Activated CD4-positive, alpha-beta T cell treated with anti-CD3 and anti-CD28 coated beads for 24 hours (primary cell): Measurements from ENCODE around the gene GABRG3.

Experiments used
- DNase-seq, 2 donors: peaks; one replicate each; pipeline ENCODE4 v3.0.0-alpha.2; 2020; ENCODE audit warnings: low read depth in 2 of 2

GABRG3 gene

GRCh38 chr15:27499719-27500118 is 528.7 kb downstream of the GABRG3 start:
- no peak for DNase-seq

GRCh38 chr15:27500206-27500605 is 529.2 kb downstream of the GABRG3 start:
- DNase-seq, result no peak

GRCh38 chr15:27506752-27507151 is 535.8 kb downstream of the GABRG3 start:
- DNase-seq, result no peak

- no peak for DNase-seq
Observed at GRCh38 chr15:27509014-27509413, 538.0 kb downstream of the GABRG3 start.

- no peak for DNase-seq
Observed at GRCh38 chr15:27512281-27513001, 541.5 kb downstream of the GABRG3 start.

- DNase-seq, result no peak
Observed at GRCh38 chr15:27514526-27514925, 543.5 kb downstream of the GABRG3 start.

- no peak for DNase-seq
Observed at GRCh38 chr15:27527490-27528067, 556.6 kb downstream of the GABRG3 start.

- no peak for DNase-seq
Observed at GRCh38 chr15:27529399-27529798, 558.4 kb downstream of the GABRG3 start.

- no peak for DNase-seq
Observed at GRCh38 chr15:27530994-27531393, 560.0 kb downstream of the GABRG3 start.

- no peak for DNase-seq
Observed at GRCh38 chr15:27532358-27532757, 561.4 kb downstream of the GABRG3 start.

GRCh38 chr15:27535445-27536129 is 564.6 kb downstream of the GABRG3 start:
- no peak for DNase-seq

- no peak for DNase-seq
Observed at GRCh38 chr15:27538325-27538724, 567.3 kb downstream of the GABRG3 start.

GRCh38 chr15:27541581-27541980 is 570.6 kb downstream of the GABRG3 start:
- no peak for DNase-seq

- no peak for DNase-seq
Observed at GRCh38 chr15:27545494-27546255, 574.7 kb downstream of the GABRG3 start.

- DNase-seq, result no peak
Observed at GRCh38 chr15:27549746-27550145, 578.8 kb downstream of the GABRG3 start.

- DNase-seq, result no peak
Observed at GRCh38 chr15:27550635-27551034, 579.7 kb downstream of the GABRG3 start.

GRCh38 chr15:27561816-27562215 is 590.8 kb downstream of the GABRG3 start:
- no peak for DNase-seq

GRCh38 chr15:27563765-27564370 is 592.9 kb downstream of the GABRG3 start:
- DNase-seq, result no peak

GRCh38 chr15:27564656-27565055 is 593.7 kb downstream of the GABRG3 start:
- no peak for DNase-seq

- no peak for DNase-seq
Observed at GRCh38 chr15:27570746-27571145, 599.8 kb downstream of the GABRG3 start.

- no peak for DNase-seq
Observed at GRCh38 chr15:27573805-27574485, 603.0 kb downstream of the GABRG3 start.
